DND-41 (cell line): ENCODE results near the gene PBX3.

Experiments used
- CTCF ChIP-seq: IDR thresholded peaks from 2 replicates; pipeline ENCODE4 v1.5.1; 2012; ENCODE audit warnings: borderline replicate concordance, low read length, moderate library complexity, mild to moderate bottlenecking; ENCODE audit not compliant: poor library complexity, severe bottlenecking; ENCODE audit errors: extremely low read depth
- EZH2 ChIP-seq: IDR thresholded peaks from 3 replicates; pipeline ENCODE4 v1.6.1; 2012; ENCODE audit warnings: borderline replicate concordance, low read depth, mild to moderate bottlenecking, moderate library complexity, low read length, inconsistent platforms; ENCODE audit not compliant: severe bottlenecking

GRCh38 chr9:125745682-125746016 is 1.5 kb upstream of the PBX3 start:
- TF ChIP-seq CTCF (no peak), EZH2 (no peak)
